Left renal pelvis (tissue), 4 donors: ENCODE data around the gene TRPM5. TPM values are rescaled to one million over a fixed set of nuclear protein-coding genes. Genes with fewer than 3 reads are reported as not detected.
"Not testable (repeated sequence)": the region's sequence is repeated elsewhere in the genome, so short reads cannot be mapped to it uniquely, and the experiment has no call there.

Experiments
- DNase-seq, 4 donors: peaks; one replicate each; pipeline ENCODE4 v3.0.0-alpha.2; 2013; ENCODE audit warnings: low read depth in 4 of 4, low spot score in 3 of 4
- polyA plus RNA-seq, 4 donors: library from polyadenylated mRNA; unstranded; fragments of 120-200 nt; gene quantifications; one replicate each; pipeline ENCODE4 v1.2.1, GENCODE V29; 2013; ENCODE audit not compliant: insufficient read length in 4 of 4

TRPM5 gene
- polyA plus RNA-seq, result 1 to 10 TPM in 3 of 4 donors, under 1 TPM in 1; 0.61 to 5.6 (median 2.4) TPM

- DNase-seq, result no peak
Observed at GRCh38 chr11:2443881-2444820, at the start of gene TRPM5. TRPM5 (minus strand) TSS chr11:2444514; CDS start chr11:2423036, 21,478 bp downstream.

- DNase-seq, result no peak
Observed at GRCh38 chr11:2489083-2489482, 44.8 kb upstream of the TRPM5 start.

- DNase-seq, result no peak
Observed at GRCh38 chr11:2488004-2488403, 43.7 kb upstream of the TRPM5 start.

- DNase-seq, result no peak
Observed at GRCh38 chr11:2484576-2485125, 40.3 kb upstream of the TRPM5 start.

GRCh38 chr11:2483426-2483825 is 39.1 kb upstream of the TRPM5 start:
- DNase-seq, result no peak

GRCh38 chr11:2482745-2483144 is 38.4 kb upstream of the TRPM5 start:
- DNase-seq, result no peak

GRCh38 chr11:2482204-2482603 is 37.9 kb upstream of the TRPM5 start:
- no peak for DNase-seq

GRCh38 chr11:2481253-2481652 is 36.9 kb upstream of the TRPM5 start:
- DNase-seq, result no peak

- DNase-seq, result no peak
Observed at GRCh38 chr11:2480874-2481220, 36.5 kb upstream of the TRPM5 start.

- DNase-seq, result not testable (repeated sequence)
Observed at GRCh38 chr11:2480067-2480873, 36.0 kb upstream of the TRPM5 start.

GRCh38 chr11:2477936-2478335 is 33.6 kb upstream of the TRPM5 start:
- no peak for DNase-seq

- no peak for DNase-seq
Observed at GRCh38 chr11:2477254-2477653, 32.9 kb upstream of the TRPM5 start.

GRCh38 chr11:2475136-2475918 is 31.0 kb upstream of the TRPM5 start:
- DNase-seq, result no peak

- no peak for DNase-seq
Observed at GRCh38 chr11:2474059-2474901, 30.0 kb upstream of the TRPM5 start.

- no peak for DNase-seq
Observed at GRCh38 chr11:2473361-2474058, 29.2 kb upstream of the TRPM5 start.

GRCh38 chr11:2472428-2473186 is 28.3 kb upstream of the TRPM5 start:
- DNase-seq, result no peak

- DNase-seq, result no peak
Observed at GRCh38 chr11:2471804-2472096, 27.4 kb upstream of the TRPM5 start.

- DNase-seq, result no peak
Observed at GRCh38 chr11:2471048-2471803, 26.9 kb upstream of the TRPM5 start.
